Naive thymus-derived CD4-positive, alpha-beta T cell (primary cell): ENCODE measurements around the gene LPO. TPM values are rescaled to one million over a fixed set of nuclear protein-coding genes. Genes with fewer than 3 reads are reported as not detected.

Experiments used
- ATAC-seq: fragments of 150-1000 bp; cut with Tn5 transposase; 2 replicates; pipeline ENCODE4 v1.10.0; 2021; ENCODE audit warnings: mild to moderate bottlenecking, moderate library complexity
- CTCF ChIA-PET: fragments of 350-600 bp; sonication (Branson Sonifier 250); formaldehyde crosslinking; loops from one replicate; lab custom pipeline; 2021; ENCODE audit warnings: antibody characterized with exemption; lab: Charles Lee
- POLR2A ChIA-PET: fragments of 350-600 bp; sonication (Branson Sonifier 250); formaldehyde crosslinking; loops from one replicate; lab custom pipeline; 2021; ENCODE audit warnings: antibody characterized with exemption, inconsistent platforms; lab: Charles Lee
- DNase-seq, 9 donors: peaks; one replicate each; pipeline versions ENCODE4 v3.0.0 to v3.0.0-alpha.2; 2020 to 2022; ENCODE audit warnings: mixed read lengths in 1 of 9
- H3K27ac ChIP-seq: one replicate; pipeline ENCODE4 v1.7.0; 2013; ENCODE audit warnings: mild to moderate bottlenecking, low read depth, low read length, moderate library complexity
- H3K27me3 ChIP-seq, 2 donors: one replicate each; pipeline ENCODE4 v1.7.0; 2013; ENCODE audit warnings: low read length in 2 of 2, mild to moderate bottlenecking in 2 of 2, moderate library complexity in 2 of 2; ENCODE audit not compliant: control insufficient read depth in 2 of 2, insufficient read depth in 2 of 2
- H3K36me3 ChIP-seq, 3 experiments: 1 replicate in 2 of 3; 2 replicates in 1 of 3; pipeline ENCODE4 v1.7.0; 2013; ENCODE audit warnings: low read length in 3 of 3, mild to moderate bottlenecking in 3 of 3, moderate library complexity in 1 of 3; ENCODE audit not compliant: insufficient read depth in 3 of 3, control insufficient read depth in 2 of 3
- H3K4me1 ChIP-seq, 2 donors: one replicate each; pipeline ENCODE4 v1.7.0; 2013; ENCODE audit warnings: low read length in 2 of 2, mild to moderate bottlenecking in 2 of 2, moderate library complexity in 1 of 2; ENCODE audit not compliant: control insufficient read depth in 2 of 2, insufficient read depth in 2 of 2
- H3K4me3 ChIP-seq: 2 replicates; pipeline ENCODE4 v1.7.0; 2013; ENCODE audit warnings: mild to moderate bottlenecking, low read length
- H3K9me3 ChIP-seq, 3 experiments: 1 replicate in 2 of 3; 2 replicates in 1 of 3; pipeline ENCODE4 v1.7.0; 2013; ENCODE audit warnings: low read length in 3 of 3; ENCODE audit not compliant: control insufficient read depth in 2 of 3
- H3K27ac Mint-ChIP-seq, 9 donors: one replicate each; pipeline ENCODE4 v1.8.0; 2020 to 2022; ENCODE audit warnings: mixed read lengths in 9 of 9, mild to moderate bottlenecking in 8 of 9, moderate library complexity in 5 of 9, inconsistent platforms in 2 of 9
- H3K27me3 Mint-ChIP-seq, 5 donors: one replicate each; pipeline ENCODE4 v1.8.0; 2021 to 2022; ENCODE audit warnings: mixed read lengths in 5 of 5, mild to moderate bottlenecking in 1 of 5
- H3K36me3 Mint-ChIP-seq, 5 donors: one replicate each; pipeline ENCODE4 v1.8.0; 2020 to 2022; ENCODE audit warnings: mixed read lengths in 5 of 5, mild to moderate bottlenecking in 3 of 5, inconsistent platforms in 1 of 5
- H3K4me1 Mint-ChIP-seq, 7 donors: one replicate each; pipeline ENCODE4 v1.8.0; 2020 to 2022; ENCODE audit warnings: mixed read lengths in 7 of 7, mild to moderate bottlenecking in 3 of 7, inconsistent platforms in 1 of 7
- H3K4me3 Mint-ChIP-seq, 10 donors: one replicate each; pipeline ENCODE4 v1.8.0; 2020 to 2022; ENCODE audit warnings: mild to moderate bottlenecking in 10 of 10, mixed read lengths in 10 of 10, moderate library complexity in 6 of 10, inconsistent platforms in 2 of 10
- H3K9me3 Mint-ChIP-seq, 11 donors: one replicate each; pipeline ENCODE4 v1.8.0; 2020 to 2022; ENCODE audit warnings: mixed read lengths in 11 of 11, mild to moderate bottlenecking in 4 of 11, inconsistent platforms in 1 of 11, moderate library complexity in 1 of 11
- intact Hi-C, 2 donors: fragments of 100-400 bp; cut with micrococcal nuclease; formaldehyde crosslinking; loops; one replicate each; pipeline ENCODE4 v1.15.1; 2023
- polyA plus RNA-seq, 2 donors: library from polyadenylated mRNA; unstranded; fragments of 300-500 nt; fragmentation: Illumina TruSeq; gene quantifications; one replicate each; pipeline ENCODE4 v1.2.3, GENCODE V29; 2021
- total RNA-seq, 6 experiments: library from RNA in 5 of 6; stranded (reverse) in 5 of 6; gene quantifications; 1 replicate in 5 of 6; 2 replicates in 1 of 6; pipeline ENCODE4 v1.2.3 and lab custom pipeline; 2021 to 2026

LPO gene
- total and polyA plus RNA-seq, 7 experiments from 2014 or later: 0.13 to 0.15 TPM; not detected in 5

GRCh38 chr17:58242171-58242784 is 3.9 kb downstream of the LPO start:
- ChIA-PET POLR2A (no interaction called here), CTCF (interaction anchor here (1.1 kb wide), 1 partner anchor 14 kb away, joined by 3 read pairs; no protein-coding TSS in a partner anchor)

DNA sequence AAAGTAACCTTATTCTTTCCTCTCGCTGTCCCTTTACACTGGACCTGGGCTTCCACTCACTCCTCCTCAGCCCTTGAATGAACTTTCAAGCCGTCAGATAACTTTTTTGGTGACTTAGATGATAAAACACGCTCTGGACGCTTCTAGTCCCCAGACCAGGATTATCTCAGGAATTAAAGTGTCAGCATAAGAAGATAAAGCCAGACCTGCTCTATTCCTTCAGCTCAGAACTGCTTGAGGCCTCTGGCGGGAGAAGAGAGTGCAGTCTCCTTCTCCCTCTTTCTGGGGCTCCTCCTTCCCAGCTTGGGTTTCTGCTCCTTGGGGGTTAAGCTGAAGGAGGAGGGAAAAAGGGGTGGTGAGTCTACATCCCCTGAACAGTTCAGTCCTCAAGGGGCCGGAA is 6.6 kb downstream of the LPO start:
- CTCF ChIA-PET: interaction anchor here (0.6 kb wide), 1 partner anchor 293 kb away, joined by 3 read pairs; no protein-coding TSS in a partner anchor
- no peak overlapping the region for H3K4me3 ChIP-seq
- H3K4me1 ChIP-seq: no peaks in the 10 kb centered on the region
- H3K36me3 Mint-ChIP-seq: no peaks in the 10 kb centered on the region
- H3K4me3 Mint-ChIP-seq: no peak overlapping the region
- H3K27me3 Mint-ChIP-seq: peaks cover 23 to 51% (median 33%) of the 10 kb centered on the region in 5 donors
- H3K36me3 ChIP-seq: no peaks in the 10 kb centered on the region
- no peaks in the 10 kb centered on the region for H3K9me3 ChIP-seq
- no peak overlapping the region for H3K27ac ChIP-seq
- intact Hi-C loops: no loop called here
- H3K9me3 Mint-ChIP-seq: no peaks in the 10 kb centered on the region
- DNase-seq: no peak
- no peak overlapping the region for H3K27ac Mint-ChIP-seq
- H3K4me1 Mint-ChIP-seq: peaks cover 0 to 21% (median 7%) of the 10 kb centered on the region in 7 donors
- no peak for ATAC-seq
- POLR2A ChIA-PET: interaction anchor here (0.6 kb wide), 1 partner anchor 219 kb away, joined by 3 read pairs; no protein-coding TSS in a partner anchor
- H3K27me3 ChIP-seq: no peaks in the 10 kb centered on the region

More at GRCh38 chr17:58242171-58242784, 3.9 kb downstream of the LPO start:
- Histone ChIP-seq H3K9me3 (no peaks in the 10 kb centered on the region), H3K27ac (no peak overlapping the region), H3K4me3 (no peak overlapping the region), H3K36me3 (no peaks in the 10 kb centered on the region), H3K4me1 (no peaks in the 10 kb centered on the region), H3K27me3 (no peaks in the 10 kb centered on the region)
- no peak overlapping the region for H3K4me3 Mint-ChIP-seq
- H3K36me3 Mint-ChIP-seq: no peaks in the 10 kb centered on the region
- H3K9me3 Mint-ChIP-seq: no peaks in the 10 kb centered on the region
- DNase-seq (no peak), ATAC-seq (no peak)
- intact Hi-C loops: no loop called here
- peaks cover 0 to 6% (median 0%) of the 10 kb centered on the region in 7 donors for H3K4me1 Mint-ChIP-seq
- no peak overlapping the region for H3K27ac Mint-ChIP-seq
- H3K27me3 Mint-ChIP-seq: peaks cover 23 to 66% (median 33%) of the 10 kb centered on the region in 5 donors

GRCh38 chr17:58245428-58246103 is 7.2 kb downstream of the LPO start:
- Mint-ChIP-seq H3K27me3 (peaks cover 20 to 49% (median 32%) of the 10 kb centered on the region in 5 donors), H3K36me3 (no peaks in the 10 kb centered on the region), H3K27ac (no peak overlapping the region), H3K4me1 (peaks cover 0 to 25% (median 11%) of the 10 kb centered on the region in 7 donors), H3K4me3 (no peak overlapping the region), H3K9me3 (no peaks in the 10 kb centered on the region)
- ChIA-PET CTCF (interaction anchor here (0.6 kb wide), 1 partner anchor 294 kb away, joined by 3 read pairs; no protein-coding TSS in a partner anchor), POLR2A (no interaction called here)
- H3K4me3 ChIP-seq: no peak overlapping the region
- no peaks in the 10 kb centered on the region for H3K9me3 ChIP-seq
- H3K27me3 ChIP-seq: no peaks in the 10 kb centered on the region
- no peak for ATAC-seq
- no peaks in the 10 kb centered on the region for H3K4me1 ChIP-seq
- no peak for DNase-seq
- intact Hi-C loops: no loop called here
- no peaks in the 10 kb centered on the region for H3K36me3 ChIP-seq
- no peak overlapping the region for H3K27ac ChIP-seq

DNA sequence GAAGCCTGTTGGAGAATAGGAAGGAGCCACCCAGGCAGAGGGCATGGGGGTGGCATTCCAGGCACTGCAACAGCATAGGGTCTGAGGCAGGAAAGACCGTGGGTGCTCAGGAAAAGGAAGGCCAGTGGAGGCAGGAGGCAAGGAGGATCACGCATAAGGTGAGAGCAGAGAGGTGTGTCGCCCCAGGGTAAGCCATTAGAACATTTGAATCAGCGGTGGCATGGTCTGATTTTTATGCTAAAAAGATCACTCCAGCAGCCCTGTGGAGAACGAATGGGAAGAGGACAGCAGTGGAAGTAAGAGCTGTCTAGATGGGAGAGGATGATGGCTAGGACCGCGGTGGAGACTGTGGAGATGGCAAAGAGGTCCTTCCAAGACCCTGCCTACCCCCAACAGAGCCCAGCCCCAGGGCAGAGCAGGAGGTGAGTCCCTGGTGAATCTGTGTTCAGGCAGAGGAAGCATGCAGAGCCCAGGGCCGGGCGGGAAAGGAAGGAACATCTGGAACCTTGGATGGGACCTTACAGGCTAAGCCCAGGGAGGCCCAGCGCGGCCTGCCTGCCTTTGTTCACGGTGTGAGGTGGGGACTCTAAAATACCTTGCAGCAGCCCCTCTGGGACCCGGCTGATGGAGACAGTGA is 7.8 kb downstream of the LPO start:
- Mint-ChIP-seq H3K27me3 (peaks cover 18 to 50% (median 28%) of the 10 kb centered on the region in 5 donors), H3K4me1 (peaks cover 0 to 25% (median 11%) of the 10 kb centered on the region in 7 donors), H3K9me3 (no peaks in the 10 kb centered on the region), H3K27ac (no peak overlapping the region), H3K36me3 (no peaks in the 10 kb centered on the region), H3K4me3 (no peak overlapping the region)
- CTCF ChIA-PET: no interaction called here
- intact Hi-C loops: no loop called here
- no peaks in the 10 kb centered on the region for H3K4me1 ChIP-seq
- DNase-seq (no peak), ATAC-seq (no peak)
- POLR2A ChIA-PET: no interaction called here
- no peaks in the 10 kb centered on the region for H3K9me3 ChIP-seq
- no peaks in the 10 kb centered on the region for H3K36me3 ChIP-seq
- H3K27me3 ChIP-seq: no peaks in the 10 kb centered on the region
- no peak overlapping the region for H3K27ac ChIP-seq
- H3K4me3 ChIP-seq: no peak overlapping the region

- H3K27me3 Mint-ChIP-seq: peaks cover 13 to 52% (median 23%) of the 10 kb centered on the region in 5 donors
- no peak overlapping the region for H3K27ac ChIP-seq
- no peaks in the 10 kb centered on the region for H3K36me3 Mint-ChIP-seq
- H3K4me3 ChIP-seq: no peak overlapping the region
- H3K4me1 ChIP-seq: no peaks in the 10 kb centered on the region
- ChIA-PET POLR2A (no interaction called here), CTCF (no interaction called here)
- no peaks in the 10 kb centered on the region for H3K9me3 Mint-ChIP-seq
- ATAC-seq: no peak
- H3K36me3 ChIP-seq: no peaks in the 10 kb centered on the region
- peaks cover 0 to 25% (median 11%) of the 10 kb centered on the region in 7 donors for H3K4me1 Mint-ChIP-seq
- no peak for DNase-seq
- no peak overlapping the region for H3K27ac Mint-ChIP-seq
- H3K27me3 ChIP-seq: no peaks in the 10 kb centered on the region
- intact Hi-C loops: no loop called here
- H3K4me3 Mint-ChIP-seq: no peak overlapping the region
- H3K9me3 ChIP-seq: no peaks in the 10 kb centered on the region
Measured at GRCh38 chr17:58246781-58247180, 8.4 kb downstream of the LPO start.

- H3K9me3 ChIP-seq: no peaks in the 10 kb centered on the region
- Mint-ChIP-seq H3K4me3 (peak overlapping the region in 4 of 10 donors; percentile 7 to 56 (median 31)), H3K9me3 (no peaks in the 10 kb centered on the region), H3K27ac (no peak overlapping the region), H3K36me3 (no peaks in the 10 kb centered on the region), H3K27me3 (peaks cover 14 to 53% (median 20%) of the 10 kb centered on the region in 5 donors), H3K4me1 (peaks cover 0 to 25% (median 11%) of the 10 kb centered on the region in 7 donors)
- ATAC-seq: no peak
- intact Hi-C loops: loop anchor here in 1 of 2 donors (2.0 kb wide), 1 partner anchor 29 kb away; the partner anchor contains the start of gene MKS1
- H3K4me1 ChIP-seq: no peaks in the 10 kb centered on the region
- no peak overlapping the region for H3K27ac ChIP-seq
- H3K4me3 ChIP-seq: no peak overlapping the region
- ChIA-PET CTCF (interaction anchor here (0.8 to 1.5 kb wide), 3 partner anchors 9 to 240 kb away, joined by 3 to 4 read pairs (median 3); partner anchors contain the start of genes HSF5 and LPO), POLR2A (interaction anchor here (1.0 kb wide), 1 partner anchor 104 kb away, joined by 5 read pairs; the partner anchor contains the start of gene SUPT4H1)
- DNase-seq: no peak
- no peaks in the 10 kb centered on the region for H3K36me3 ChIP-seq
- H3K27me3 ChIP-seq: no peaks in the 10 kb centered on the region
Measured at GRCh38 chr17:58247511-58248363, 9.4 kb downstream of the LPO start.
